OCI-LY3 (cell line): ENCODE results near the gene CARD11.

Experiments used
- CTCF ChIP-seq: fragments of 200-600, 300-600 bp; sonication (generic); IDR thresholded peaks from 2 replicates; pipeline ENCODE4 v1.5.1; 2014; ENCODE audit warnings: antibody characterized with exemption, low read length, low read depth
- EZH2phosphoT487 ChIP-seq: fragments of 200-600 bp; shearing (Covaris generic); IDR thresholded peaks from 2 replicates; pipeline ENCODE4 v1.6.1; 2018; ENCODE audit warnings: antibody characterized with exemption, mixed run types, low read depth

- TF ChIP-seq CTCF (no peak), EZH2phosphoT487 (no peak)
Observed at GRCh38 chr7:2894118-2894940, 149.3 kb downstream of the CARD11 start.
